GM12878 (cell line): ENCODE data around the gene STAG2.

ENCODE experiments used
- CREB1 ChIP-seq: IDR thresholded peaks from 2 replicates; pipeline ENCODE4 v1.6.1; 2012; ENCODE audit warnings: low read depth, mild to moderate bottlenecking, inconsistent platforms
- CTCF ChIP-seq, 3 experiments: IDR thresholded peaks in 2 of 3; conservative IDR thresholded peaks in 1 of 3; 2 replicates each; pipeline ENCODE4 v1.5.1; 2011; ENCODE audit warnings: low read depth in 3 of 3, low read length in 3 of 3, mild to moderate bottlenecking in 3 of 3, control low read depth in 2 of 3, moderate library complexity in 2 of 3, inconsistent platforms in 1 of 3, mixed read lengths in 1 of 3; ENCODE audit not compliant: control insufficient read depth in 2 of 3, insufficient read depth in 1 of 3; ENCODE audit errors: extremely low read depth in 1 of 3
- E2F8 ChIP-seq: fragments of 450-650 bp; IDR thresholded peaks from 2 replicates; pipeline ENCODE4 v1.6.1; 2018; ENCODE audit warnings: mild to moderate bottlenecking, low read depth, moderate library complexity; ENCODE audit not compliant: partially characterized antibody
- EP300 ChIP-seq, 2 experiments: fragments of 150-350 bp in 1 of 2; IDR thresholded peaks; 2 replicates each; pipeline ENCODE4 v1.6.1; 2011 to 2012; ENCODE audit warnings: low read depth in 2 of 2, low read length in 2 of 2, borderline replicate concordance in 1 of 2, improper control_type of control experiment in 1 of 2, inconsistent platforms in 1 of 2; ENCODE audit not compliant: control insufficient read depth in 1 of 2
- FOXM1 ChIP-seq: IDR thresholded peaks from 2 replicates; pipeline ENCODE4 v1.6.1; 2012; ENCODE audit warnings: low read depth, mild to moderate bottlenecking, inconsistent platforms, low read length, moderate library complexity
- HDAC2 ChIP-seq: fragments of 200-600 bp; sonication (generic); IDR thresholded peaks from 2 replicates; pipeline ENCODE4 v1.6.1; 2017
- JUNB ChIP-seq: IDR thresholded peaks from 2 replicates; pipeline ENCODE4 v1.6.1; 2016; ENCODE audit warnings: antibody characterized with exemption, mild to moderate bottlenecking
- NFYA ChIP-seq: IDR thresholded peaks from 2 replicates; pipeline ENCODE4 v1.6.1; 2011; ENCODE audit warnings: low read depth, mild to moderate bottlenecking, low read length, improper control_type of control experiment, borderline replicate concordance
- NFYB ChIP-seq: IDR thresholded peaks from 2 replicates; pipeline ENCODE4 v1.6.1; 2011; ENCODE audit warnings: low read depth, mild to moderate bottlenecking, low read length, improper control_type of control experiment, moderate library complexity; ENCODE audit not compliant: insufficient read depth
- NR2C2 ChIP-seq: IDR thresholded peaks from 2 replicates; pipeline ENCODE4 v1.6.1; 2011; ENCODE audit warnings: borderline replicate concordance, low read depth; ENCODE audit not compliant: control insufficient read depth, insufficient read length
- POLR2AphosphoS5 ChIP-seq: IDR thresholded peaks from 2 replicates; pipeline ENCODE4 v1.6.1; 2011; ENCODE audit warnings: mild to moderate bottlenecking, low read length, inconsistent platforms
- REST ChIP-seq: IDR thresholded peaks from 2 replicates; pipeline ENCODE4 v1.6.1; 2012; ENCODE audit warnings: mild to moderate bottlenecking, low read depth, low read length
- TAF1 ChIP-seq: IDR thresholded peaks from 2 replicates; pipeline ENCODE4 v1.6.1; 2011; ENCODE audit warnings: mild to moderate bottlenecking, low read depth, low read length, borderline replicate concordance

- no peak for TF ChIP-seq FOXM1
- TF ChIP-seq E2F8: no peak
- no peak for TF ChIP-seq CTCF (IDR thresholded peaks at IDR 0.05 in 2 of 3, conservative IDR thresholded peaks at IDR 0.05 in 1 of 3; ENCODE audit: control insufficient read depth in 2 of 3, extremely low read depth in 1 of 3, insufficient read depth in 1 of 3, low read depth in 3 of 3, low read length in 3 of 3)
- no peak for TF ChIP-seq TAF1
- no peak for TF ChIP-seq JUNB
- TF ChIP-seq POLR2AphosphoS5: no peak
- no peak for TF ChIP-seq NR2C2
- no peak for TF ChIP-seq EP300 (IDR thresholded peaks at IDR 0.05; ENCODE audit: borderline replicate concordance in 1 of 2, control insufficient read depth in 1 of 2, low read depth in 2 of 2, low read length in 2 of 2)
- TF ChIP-seq NFYA: no peak
- no peak for TF ChIP-seq REST
- TF ChIP-seq CREB1: no peak
- no peak for TF ChIP-seq HDAC2
- TF ChIP-seq NFYB: no peak
These were observed 29.1 kb downstream of the STAG2 start for GRCh38 chrX:123990602-123991001.
